Spleen (tissue), 11 donors: ENCODE data around the gene RGS16. TPM values are rescaled to one million over a fixed set of nuclear protein-coding genes. Genes with fewer than 3 reads are reported as not detected.

Experiments used
- DNase-seq: peaks from one replicate; pipeline ENCODE4 v3.0.0-alpha.2; 2020
- H3K27ac ChIP-seq, 8 donors: fragments of 200-600 bp; sonication (generic) in 7 of 8; 1 replicate in 4 of 8; 2 replicates in 4 of 8; pipeline versions ENCODE4 v1.5.0 to v1.8.0; 2016 to 2021; ENCODE audit warnings: inconsistent platforms in 4 of 8, mild to moderate bottlenecking in 4 of 8, moderate library complexity in 1 of 8
- H3K27me3 ChIP-seq, 7 donors: fragments of 200-600 bp; sonication (generic) in 6 of 7; replicated peaks in 1 of 7; 1 replicate in 4 of 7; 2 replicates in 3 of 7; pipeline versions ENCODE4 v1.5.0 to v1.8.0; 2016 to 2021; ENCODE audit warnings: inconsistent platforms in 3 of 7, mild to moderate bottlenecking in 1 of 7
- H3K36me3 ChIP-seq, 6 donors: fragments of 200-600 bp; sonication (generic) in 5 of 6; 1 replicate in 4 of 6; 2 replicates in 2 of 6; pipeline versions ENCODE4 v1.5.0 to v1.8.0; 2016 to 2021; ENCODE audit warnings: inconsistent platforms in 2 of 6
- H3K4me1 ChIP-seq, 6 donors: fragments of 200-600 bp; sonication (generic) in 5 of 6; 1 replicate in 3 of 6; 2 replicates in 3 of 6; pipeline versions ENCODE4 v1.5.0 to v1.8.0; 2016 to 2021; ENCODE audit warnings: inconsistent platforms in 3 of 6
- H3K4me3 ChIP-seq, 8 donors: fragments of 200-600 bp; sonication (generic) in 7 of 8; 1 replicate in 4 of 8; 2 replicates in 4 of 8; pipeline versions ENCODE4 v1.5.0 to v1.8.0; 2016 to 2021; ENCODE audit warnings: inconsistent platforms in 4 of 8, mild to moderate bottlenecking in 4 of 8, moderate library complexity in 2 of 8
- H3K9me3 ChIP-seq, 8 donors: fragments of 200-600 bp; sonication (generic) in 7 of 8; 1 replicate in 4 of 8; 2 replicates in 4 of 8; pipeline versions ENCODE4 v1.5.0 to v1.8.0; 2016 to 2021; ENCODE audit warnings: inconsistent platforms in 4 of 8
- POLR2A ChIP-seq, 3 donors: fragments of 450-650 bp; IDR thresholded peaks; one replicate each; pipeline ENCODE4 v1.5.1; 2017; ENCODE audit warnings: antibody characterized with exemption in 3 of 3, mild to moderate bottlenecking in 1 of 3
- POLR2AphosphoS5 ChIP-seq, 3 donors: sonication (generic); formaldehyde crosslinking; IDR thresholded peaks; one replicate each; pipeline ENCODE4 v1.5.1; 2017; ENCODE audit warnings: antibody characterized with exemption in 3 of 3
- WGBS, 5 donors: extraction: QIAGEN DNeasy Blood & Tissue Kit in 3 of 5; methylation state at CpG; one replicate each; pipeline versions ENCODE4 v1.1.5 to v1.1.7; 2013 to 2018; 5-methylcytosine and 5-hydroxymethylcytosine counted together
- intact Hi-C: fragments of 100-400 bp; cut with DNase I; formaldehyde crosslinking; loops from one replicate; pipeline ENCODE4 v1.15.0; 2023; ENCODE audit warnings: low total_unique reads
- polyA plus RNA-seq, 3 donors: library from polyadenylated mRNA; stranded (reverse); fragments of 200-250 nt; gene quantifications; one replicate each; pipeline ENCODE4 v1.2.1, GENCODE V29; 2013
- total RNA-seq, 7 donors: library from RNA; depleted of rRNA in 3 of 7; stranded (reverse); fragments of >200 nt in 3 of 7; fragmentation: NEBNext Ultra II Directional in 4 of 7; extraction: Animal tissue kit (Norgen Biotek cat#: 25700) in 4 of 7; gene quantifications; one replicate each; pipeline versions ENCODE4 v1.1.0 to v1.2.1, GENCODE V29; 2016 to 2021
- TF ChIP-seq, protein P1 (sequence below), 11 experiments: fragments of 200-600 bp in 7 of 11; fragments of 450-650 bp in 4 of 11; sonication (generic) in 4 of 11; IDR thresholded peaks in 8 of 11; conservative IDR thresholded peaks in 3 of 11; 1 replicate in 7 of 11; 2 replicates in 4 of 11; pipeline versions ENCODE4 v1.4.0 to v1.8.0; 2016 to 2021; ENCODE audit warnings: antibody characterized with exemption in 11 of 11, inconsistent platforms in 4 of 11, mild to moderate bottlenecking in 1 of 11
- donor health status: healthy with polysubstance abuse.
- donor health status: DM: no; HTN: no; CAD: no; lungs with moderate emphysema.
- donor health status: DM: no; HTN: no; CAD: no.
- donor health status: Bipolar disorder and iron deficiency.
- donor health status: healthy.
- donor health status: DM: no; HTN: no; CAD: no.
- donor health status: DM: yes; HTN: yes; CAD: no.

The RGS16 gene
- total and polyA plus RNA-seq, 10 donors = 2.6 to 24.2 (median 4.3) TPM

DNA sequence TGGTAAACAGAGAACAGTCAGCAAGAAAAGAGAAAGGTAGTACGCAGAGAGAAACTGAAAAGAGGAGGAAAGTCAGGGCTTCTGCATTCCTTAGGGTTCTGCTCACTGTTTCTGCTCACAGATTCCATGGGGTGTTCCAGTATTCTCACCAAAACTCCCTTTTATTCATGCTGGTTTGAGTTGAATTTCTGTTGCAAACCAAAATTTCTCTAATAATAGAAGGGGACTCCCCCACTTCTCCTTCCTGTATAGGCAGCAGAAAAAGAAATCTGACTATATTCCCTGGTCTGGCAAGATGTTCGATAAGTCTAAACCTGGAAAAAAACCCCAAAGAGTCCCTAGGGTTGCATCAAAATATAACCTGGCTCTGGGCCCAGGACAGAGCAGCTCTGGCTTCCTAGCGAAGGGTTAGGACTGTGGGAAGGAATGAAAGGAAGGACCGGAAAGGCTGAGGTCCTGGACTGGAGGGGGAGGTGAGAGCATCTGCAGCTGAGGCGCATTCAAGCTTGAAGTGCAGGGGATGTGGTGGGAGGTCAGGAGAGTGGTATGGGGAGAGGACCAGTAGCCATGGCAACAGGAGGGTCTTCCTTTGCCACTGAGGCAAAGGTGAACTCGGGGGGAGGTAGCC, 18.8 kb upstream of the RGS16 start:
- 51 to 62% (median 60%) methylated on average over 6 of the region's 6 CpGs for WGBS, 5 donors
- intact Hi-C loops = no loop called here
- peaks cover 0 to 10% (median 3%) of the 10 kb centered on the region in 8 donors for H3K9me3 ChIP-seq

GRCh38 chr1:182621906-182622305, 17.7 kb upstream of the RGS16 start:
- intact Hi-C loops = no loop called here
- H3K36me3 ChIP-seq = no peaks in the 10 kb centered on the region
- H3K27ac ChIP-seq = no peak overlapping the region
- peaks cover 0 to 10% (median 3%) of the 10 kb centered on the region in 8 donors for H3K9me3 ChIP-seq
- no peak for DNase-seq
- H3K4me1 ChIP-seq = peaks cover 0 to 14% (median 10%) of the 10 kb centered on the region in 6 donors
- TF ChIP-seq, protein P1, sequence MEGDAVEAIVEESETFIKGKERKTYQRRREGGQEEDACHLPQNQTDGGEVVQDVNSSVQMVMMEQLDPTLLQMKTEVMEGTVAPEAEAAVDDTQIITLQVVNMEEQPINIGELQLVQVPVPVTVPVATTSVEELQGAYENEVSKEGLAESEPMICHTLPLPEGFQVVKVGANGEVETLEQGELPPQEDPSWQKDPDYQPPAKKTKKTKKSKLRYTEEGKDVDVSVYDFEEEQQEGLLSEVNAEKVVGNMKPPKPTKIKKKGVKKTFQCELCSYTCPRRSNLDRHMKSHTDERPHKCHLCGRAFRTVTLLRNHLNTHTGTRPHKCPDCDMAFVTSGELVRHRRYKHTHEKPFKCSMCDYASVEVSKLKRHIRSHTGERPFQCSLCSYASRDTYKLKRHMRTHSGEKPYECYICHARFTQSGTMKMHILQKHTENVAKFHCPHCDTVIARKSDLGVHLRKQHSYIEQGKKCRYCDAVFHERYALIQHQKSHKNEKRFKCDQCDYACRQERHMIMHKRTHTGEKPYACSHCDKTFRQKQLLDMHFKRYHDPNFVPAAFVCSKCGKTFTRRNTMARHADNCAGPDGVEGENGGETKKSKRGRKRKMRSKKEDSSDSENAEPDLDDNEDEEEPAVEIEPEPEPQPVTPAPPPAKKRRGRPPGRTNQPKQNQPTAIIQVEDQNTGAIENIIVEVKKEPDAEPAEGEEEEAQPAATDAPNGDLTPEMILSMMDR (IDR thresholded peaks at IDR 0.05 in 8 of 11, conservative IDR thresholded peaks at IDR 0.05 in 3 of 11) = no peak
- TF ChIP-seq POLR2AphosphoS5 (IDR thresholded peaks at IDR 0.05) (no peak), POLR2A (IDR thresholded peaks at IDR 0.05) (no peak)
- WGBS, 5 donors = 88 to 97% (median 95%) methylated on average over 2 of the region's 2 CpGs
- H3K27me3 ChIP-seq = peaks cover 0 to 3% (median 0%) of the 10 kb centered on the region in 7 donors
- H3K4me3 ChIP-seq = no peak overlapping the region

More for the DNA sequence above, 18.8 kb upstream of the RGS16 start:
- TF ChIP-seq POLR2A (IDR thresholded peaks at IDR 0.05) = no peak
- TF ChIP-seq POLR2AphosphoS5 (IDR thresholded peaks at IDR 0.05) = peak in 1 of 3 donors; percentile 6
- TF ChIP-seq, protein P1 (IDR thresholded peaks at IDR 0.05 in 8 of 11, conservative IDR thresholded peaks at IDR 0.05 in 3 of 11) = no peak
- peaks cover 0 to 14% (median 9%) of the 10 kb centered on the region in 6 donors for H3K4me1 ChIP-seq
- H3K27ac ChIP-seq = peak overlapping the region in 3 of 8 donors; percentile 25 to 47 (median 30)
- H3K27me3 ChIP-seq = no peaks in the 10 kb centered on the region
- DNase-seq = no peak
- no peaks in the 10 kb centered on the region for H3K36me3 ChIP-seq
- no peak overlapping the region for H3K4me3 ChIP-seq

GRCh38 chr1:182620924-182621585, 16.9 kb upstream of the RGS16 start:
- no peak overlapping the region for H3K27ac ChIP-seq
- TF ChIP-seq POLR2A (IDR thresholded peaks at IDR 0.05) (no peak), POLR2AphosphoS5 (IDR thresholded peaks at IDR 0.05) (no peak)
- TF ChIP-seq, protein P1 (IDR thresholded peaks at IDR 0.05 in 8 of 11, conservative IDR thresholded peaks at IDR 0.05 in 3 of 11) = no peak

DNA sequence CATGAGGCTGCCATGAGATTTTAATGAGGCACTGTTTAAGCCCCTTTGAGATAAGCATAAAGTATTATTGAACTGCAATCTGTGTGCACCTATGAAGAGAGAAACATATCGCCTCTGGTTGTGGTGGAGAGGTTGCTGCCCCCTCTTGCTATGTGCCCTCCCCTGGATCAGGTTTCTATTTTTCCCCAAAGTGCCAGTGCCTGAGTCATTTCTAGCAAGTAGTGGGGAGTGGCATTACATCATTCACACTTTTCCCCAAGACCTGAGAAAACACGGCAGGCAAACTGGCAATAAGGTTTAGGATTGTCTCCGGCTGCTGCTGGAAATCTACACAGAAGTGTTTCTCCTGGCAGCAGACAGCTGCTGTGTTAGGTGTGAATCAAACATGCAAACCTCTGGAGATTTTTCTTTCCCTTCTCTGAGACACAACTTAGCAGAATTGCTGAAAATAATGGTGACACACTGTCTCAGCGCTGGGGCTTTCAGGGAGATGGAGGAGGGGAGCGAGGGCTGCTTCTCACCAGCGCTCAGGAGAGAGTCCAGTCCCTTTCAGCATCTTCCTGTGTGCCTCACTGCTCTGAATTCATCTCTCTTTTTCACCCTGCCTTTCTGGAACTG, 13.7 kb upstream of the RGS16 start:
- H3K27me3 ChIP-seq = peaks cover 0 to 44% (median 8%) of the 10 kb centered on the region in 7 donors
- peaks cover 19 to 41% (median 31%) of the 10 kb centered on the region in 6 donors for H3K4me1 ChIP-seq
- no peaks in the 10 kb centered on the region for H3K36me3 ChIP-seq
- intact Hi-C loops = no loop called here
- peaks cover 0 to 10% (median 3%) of the 10 kb centered on the region in 8 donors for H3K9me3 ChIP-seq
- no peak for DNase-seq
- 67 to 74% (median 73%) methylated on average over 6 of the region's 6 CpGs for WGBS, 5 donors
- H3K4me3 ChIP-seq = no peak overlapping the region
- TF ChIP-seq POLR2A (IDR thresholded peaks at IDR 0.05) (no peak), POLR2AphosphoS5 (IDR thresholded peaks at IDR 0.05) (no peak)
- TF ChIP-seq, protein P1 (IDR thresholded peaks at IDR 0.05 in 8 of 11, conservative IDR thresholded peaks at IDR 0.05 in 3 of 11) = no peak
- no peak overlapping the region for H3K27ac ChIP-seq

More at GRCh38 chr1:182620924-182621585, 16.9 kb upstream of the RGS16 start:
- intact Hi-C loops = no loop called here
- Histone ChIP-seq H3K4me3 (no peak overlapping the region), H3K4me1 (peaks cover 6 to 22% (median 17%) of the 10 kb centered on the region in 6 donors), H3K9me3 (peaks cover 0 to 10% (median 3%) of the 10 kb centered on the region in 8 donors), H3K27me3 (peaks cover 0 to 12% (median 0%) of the 10 kb centered on the region in 7 donors), H3K36me3 (no peaks in the 10 kb centered on the region)
- DNase-seq = no peak
